ENCODE results near the gene CTNND2. TPM values are rescaled to one million over a fixed set of nuclear protein-coding genes. Genes with fewer than 3 reads are reported as not detected.
A peak's percentile ranks its signal among the peaks of the same experiment; 100 is the strongest.

Gene CTNND2
- total RNA-seq, 1 experiment from 2014 or later: not detected

GRCh38 chr5:11266331-11266730 lies 637.9 kb downstream of the CTNND2 start:
- no peak for DNase-seq (ENCODE audit: low spot score)

GRCh38 chr5:11261241-11261640 lies 643.0 kb downstream of the CTNND2 start:
- DNase-seq (ENCODE audit: low spot score): no peak

- DNase-seq (ENCODE audit: low spot score): no peak
Measured at GRCh38 chr5:11258001-11258400, 646.2 kb downstream of the CTNND2 start.

- no peak for DNase-seq (ENCODE audit: low spot score)
Measured at GRCh38 chr5:11252523-11252922, 651.7 kb downstream of the CTNND2 start.

GRCh38 chr5:11252075-11252474 lies 652.2 kb downstream of the CTNND2 start:
- no peak for DNase-seq (ENCODE audit: low spot score)

- DNase-seq (ENCODE audit: low spot score): peak; percentile 48
Measured at GRCh38 chr5:11251247-11251646, 653.0 kb downstream of the CTNND2 start.

GRCh38 chr5:11248966-11249365 lies 655.3 kb downstream of the CTNND2 start:
- DNase-seq (ENCODE audit: low spot score): no peak

GRCh38 chr5:11247224-11247623 lies 657.0 kb downstream of the CTNND2 start:
- DNase-seq (ENCODE audit: low spot score): no peak

GRCh38 chr5:11240293-11241190 lies 663.7 kb downstream of the CTNND2 start:
- DNase-seq (ENCODE audit: low spot score): no peak

- DNase-seq (ENCODE audit: low spot score): no peak
Measured at GRCh38 chr5:11239261-11240015, 664.8 kb downstream of the CTNND2 start.

- no peak for DNase-seq (ENCODE audit: low spot score)
Measured at GRCh38 chr5:11234501-11234911, 669.7 kb downstream of the CTNND2 start.

GRCh38 chr5:11230890-11231289 lies 673.4 kb downstream of the CTNND2 start:
- no peak for DNase-seq (ENCODE audit: low spot score)

GRCh38 chr5:11227064-11227463 lies 677.2 kb downstream of the CTNND2 start:
- no peak for DNase-seq (ENCODE audit: low spot score)

- no peak for DNase-seq (ENCODE audit: low spot score)
Measured at GRCh38 chr5:11224436-11225187, 679.6 kb downstream of the CTNND2 start.

- DNase-seq (ENCODE audit: low spot score): no peak
Measured at GRCh38 chr5:11222169-11222568, 682.1 kb downstream of the CTNND2 start.

- DNase-seq (ENCODE audit: low spot score): no peak
Measured at GRCh38 chr5:11214864-11215644, 689.2 kb downstream of the CTNND2 start.

- no peak for DNase-seq (ENCODE audit: low spot score)
Measured at GRCh38 chr5:11212706-11213105, 691.5 kb downstream of the CTNND2 start.

GRCh38 chr5:11197726-11198125 lies 706.5 kb downstream of the CTNND2 start:
- no peak for DNase-seq (ENCODE audit: low spot score)

GRCh38 chr5:11191673-11192072 lies 712.6 kb downstream of the CTNND2 start:
- no peak for DNase-seq (ENCODE audit: low spot score)

GRCh38 chr5:11182441-11183080 lies 721.7 kb downstream of the CTNND2 start:
- peak; percentile 22 for DNase-seq (ENCODE audit: low spot score)

GRCh38 chr5:11181940-11182339 lies 722.3 kb downstream of the CTNND2 start:
- no peak for DNase-seq (ENCODE audit: low spot score)
